ENCODE data around the gene TBC1D9.

The TBC1D9 gene

GRCh38 chr4:140777386-140777785, 21.2 kb upstream of the TBC1D9 start:
- H3K4ac ChIP-seq (ENCODE audit: low read length), result no peak overlapping the region
- no peak overlapping the region for H3K4me3 ChIP-seq (ENCODE audit: low read length in 2 of 2)
- H3K9ac ChIP-seq (ENCODE audit: low read depth, low read length, poor library complexity), result no peak overlapping the region
- H2AFZ ChIP-seq (ENCODE audit: low read length), result no peak overlapping the region
- H2BK120ac ChIP-seq (ENCODE audit: low read depth, low read length), result no peak overlapping the region
- H3K4me1 ChIP-seq (ENCODE audit: control insufficient read depth in 2 of 2, insufficient read depth in 1 of 2, low read depth in 1 of 2, low read length in 2 of 2), result peaks cover 0 to 1% of the 10 kb centered on the region in 2 donors
- H3K27ac ChIP-seq (replicated peaks; ENCODE audit: low read length), result no peak overlapping the region
- no peak overlapping the region for H2BK15ac ChIP-seq (ENCODE audit: low read length)
- H4K91ac ChIP-seq (ENCODE audit: low read depth, low read length, poor library complexity), result no peak overlapping the region
- H2BK5ac ChIP-seq (ENCODE audit: low read length), result no peak overlapping the region
- H2BK12ac ChIP-seq (ENCODE audit: low read length), result no peak overlapping the region
- no peak overlapping the region for H4K8ac ChIP-seq (ENCODE audit: low read depth, low read length)
- no CpG with 5 or more reads among the region's 1 CpG for WGBS, 2 donors (ENCODE audit: extremely low coverage in 2 of 2, insufficient read length in 2 of 2, insufficient replicate concordance in 1 of 2)
- no peak overlapping the region for H3K14ac ChIP-seq (ENCODE audit: low read length)
- H3K9me3 ChIP-seq (replicated peaks in 1 of 2; ENCODE audit: control insufficient read depth in 2 of 2, insufficient read depth in 1 of 2, low read depth in 1 of 2, low read length in 2 of 2), result no peaks in the 10 kb centered on the region
- no peaks in the 10 kb centered on the region for H3K36me3 ChIP-seq (replicated peaks in 1 of 2; ENCODE audit: control insufficient read depth in 2 of 2, insufficient read depth in 2 of 2, low read length in 2 of 2)
- no peaks in the 10 kb centered on the region for H3K27me3 ChIP-seq (ENCODE audit: control insufficient read depth in 3 of 3, insufficient read depth in 3 of 3, low read depth in 1 of 3, low read length in 3 of 3)
- H3K23ac ChIP-seq (ENCODE audit: low read depth, low read length, poor library complexity), result no peak overlapping the region
- DNase-seq (ENCODE audit: low spot score), result no peak
- no peak overlapping the region for H3K4me2 ChIP-seq (ENCODE audit: insufficient read depth, low read length, poor library complexity, severe bottlenecking)
- H3K18ac ChIP-seq (ENCODE audit: low read length), result no peak overlapping the region
- no peak overlapping the region for H2AK5ac ChIP-seq (ENCODE audit: low read depth, low read length)
- H3K79me1 ChIP-seq (ENCODE audit: low read depth, low read length), result no peaks in the 10 kb centered on the region

GRCh38 chr4:140776556-140776955, 20.4 kb upstream of the TBC1D9 start:
- no peaks in the 10 kb centered on the region for H3K79me1 ChIP-seq (ENCODE audit: low read depth, low read length)
- H3K14ac ChIP-seq (ENCODE audit: low read length), result no peak overlapping the region
- no peaks in the 10 kb centered on the region for H3K9me3 ChIP-seq (replicated peaks in 1 of 2; ENCODE audit: control insufficient read depth in 2 of 2, insufficient read depth in 1 of 2, low read depth in 1 of 2, low read length in 2 of 2)

DNA sequence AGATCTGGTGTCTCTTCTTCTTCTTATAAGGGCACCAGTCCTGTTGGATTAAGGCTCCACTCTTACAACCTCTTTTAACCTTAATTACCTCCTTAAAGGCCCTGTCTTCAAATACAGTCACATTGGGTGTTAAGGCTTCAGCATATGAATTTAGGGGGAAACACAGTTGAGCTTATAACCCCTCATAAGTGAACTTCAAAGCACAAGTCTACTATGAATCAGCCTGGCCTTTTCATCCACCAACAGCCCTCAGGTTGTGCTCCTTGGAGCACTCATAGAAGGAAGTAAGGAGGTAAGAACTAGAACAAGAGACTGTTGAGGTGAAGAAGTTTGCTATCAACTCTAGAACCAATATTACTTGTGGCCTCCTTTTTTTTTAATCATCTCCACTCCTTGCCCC, 18.8 kb upstream of the TBC1D9 start:
- no peak overlapping the region for H4K8ac ChIP-seq (ENCODE audit: low read depth, low read length)
- no peak overlapping the region for H2BK120ac ChIP-seq (ENCODE audit: low read depth, low read length)
- no peak overlapping the region for H3K4me2 ChIP-seq (ENCODE audit: insufficient read depth, low read length, poor library complexity, severe bottlenecking)
- H3K27ac ChIP-seq (replicated peaks; ENCODE audit: low read length), result no peak overlapping the region
- peaks cover 0 to 1% of the 10 kb centered on the region in 2 donors for H3K4me1 ChIP-seq (ENCODE audit: control insufficient read depth in 2 of 2, insufficient read depth in 1 of 2, low read depth in 1 of 2, low read length in 2 of 2)
- H3K9ac ChIP-seq (ENCODE audit: low read depth, low read length, poor library complexity), result no peak overlapping the region
- no peak overlapping the region for H2BK5ac ChIP-seq (ENCODE audit: low read length)
- no peak overlapping the region for H4K91ac ChIP-seq (ENCODE audit: low read depth, low read length, poor library complexity)
- H3K9me3 ChIP-seq (replicated peaks in 1 of 2; ENCODE audit: control insufficient read depth in 2 of 2, insufficient read depth in 1 of 2, low read depth in 1 of 2, low read length in 2 of 2), result no peaks in the 10 kb centered on the region
- DNase-seq (ENCODE audit: low spot score), result no peak
- H3K23ac ChIP-seq (ENCODE audit: low read depth, low read length, poor library complexity), result no peak overlapping the region
- no peaks in the 10 kb centered on the region for H3K79me1 ChIP-seq (ENCODE audit: low read depth, low read length)
- no peak overlapping the region for H2AK5ac ChIP-seq (ENCODE audit: low read depth, low read length)
- H3K14ac ChIP-seq (ENCODE audit: low read length), result no peak overlapping the region
- no peak overlapping the region for H3K18ac ChIP-seq (ENCODE audit: low read length)
- H3K4me3 ChIP-seq (ENCODE audit: low read length in 2 of 2), result no peak overlapping the region
- H3K36me3 ChIP-seq (replicated peaks in 1 of 2; ENCODE audit: control insufficient read depth in 2 of 2, insufficient read depth in 2 of 2, low read length in 2 of 2), result no peaks in the 10 kb centered on the region
- H2AFZ ChIP-seq (ENCODE audit: low read length), result no peak overlapping the region
- H2BK15ac ChIP-seq (ENCODE audit: low read length), result no peak overlapping the region
- H3K27me3 ChIP-seq (ENCODE audit: control insufficient read depth in 3 of 3, insufficient read depth in 3 of 3, low read depth in 1 of 3, low read length in 3 of 3), result no peaks in the 10 kb centered on the region
- no peak overlapping the region for H2BK12ac ChIP-seq (ENCODE audit: low read length)
- H3K4ac ChIP-seq (ENCODE audit: low read length), result no peak overlapping the region

More at GRCh38 chr4:140776556-140776955, 20.4 kb upstream of the TBC1D9 start:
- no CpG with 5 or more reads among the region's 2 CpGs for WGBS, 2 donors (ENCODE audit: extremely low coverage in 2 of 2, insufficient read length in 2 of 2, insufficient replicate concordance in 1 of 2)
- Histone ChIP-seq H3K9ac (ENCODE audit: low read depth, low read length, poor library complexity) (no peak overlapping the region), H3K4ac (ENCODE audit: low read length) (no peak overlapping the region), H3K23ac (ENCODE audit: low read depth, low read length, poor library complexity) (no peak overlapping the region), H4K8ac (ENCODE audit: low read depth, low read length) (no peak overlapping the region), H2BK12ac (ENCODE audit: low read length) (no peak overlapping the region), H3K27me3 (ENCODE audit: control insufficient read depth in 3 of 3, insufficient read depth in 3 of 3, low read depth in 1 of 3, low read length in 3 of 3) (no peaks in the 10 kb centered on the region), H2BK15ac (ENCODE audit: low read length) (no peak overlapping the region), H3K4me1 (ENCODE audit: control insufficient read depth in 2 of 2, insufficient read depth in 1 of 2, low read depth in 1 of 2, low read length in 2 of 2) (peaks cover 0 to 1% of the 10 kb centered on the region in 2 donors), H3K4me2 (ENCODE audit: insufficient read depth, low read length, poor library complexity, severe bottlenecking) (no peak overlapping the region), H4K91ac (ENCODE audit: low read depth, low read length, poor library complexity) (no peak overlapping the region), H2AK5ac (ENCODE audit: low read depth, low read length) (no peak overlapping the region), H3K27ac (replicated peaks; ENCODE audit: low read length) (no peak overlapping the region), H3K36me3 (replicated peaks in 1 of 2; ENCODE audit: control insufficient read depth in 2 of 2, insufficient read depth in 2 of 2, low read length in 2 of 2) (no peaks in the 10 kb centered on the region), H2BK5ac (ENCODE audit: low read length) (no peak overlapping the region), H3K18ac (ENCODE audit: low read length) (no peak overlapping the region), H2BK120ac (ENCODE audit: low read depth, low read length) (no peak overlapping the region), H2AFZ (ENCODE audit: low read length) (no peak overlapping the region), H3K4me3 (ENCODE audit: low read length in 2 of 2) (no peak overlapping the region)
- no peak for DNase-seq (ENCODE audit: low spot score)

- Histone ChIP-seq H3K79me1 (ENCODE audit: low read depth, low read length) (no peaks in the 10 kb centered on the region), H2AK5ac (ENCODE audit: low read depth, low read length) (no peak overlapping the region), H4K8ac (ENCODE audit: low read depth, low read length) (no peak overlapping the region), H2AFZ (ENCODE audit: low read length) (no peak overlapping the region), H3K4ac (ENCODE audit: low read length) (no peak overlapping the region), H3K27ac (replicated peaks; ENCODE audit: low read length) (no peak overlapping the region), H3K4me3 (ENCODE audit: low read length in 2 of 2) (no peak overlapping the region), H3K27me3 (ENCODE audit: control insufficient read depth in 3 of 3, insufficient read depth in 3 of 3, low read depth in 1 of 3, low read length in 3 of 3) (no peaks in the 10 kb centered on the region), H4K91ac (ENCODE audit: low read depth, low read length, poor library complexity) (no peak overlapping the region), H3K36me3 (replicated peaks in 1 of 2; ENCODE audit: control insufficient read depth in 2 of 2, insufficient read depth in 2 of 2, low read length in 2 of 2) (no peaks in the 10 kb centered on the region), H3K9ac (ENCODE audit: low read depth, low read length, poor library complexity) (no peak overlapping the region), H2BK120ac (ENCODE audit: low read depth, low read length) (no peak overlapping the region), H2BK15ac (ENCODE audit: low read length) (no peak overlapping the region), H3K4me2 (ENCODE audit: insufficient read depth, low read length, poor library complexity, severe bottlenecking) (no peak overlapping the region), H3K14ac (ENCODE audit: low read length) (no peak overlapping the region), H3K4me1 (ENCODE audit: control insufficient read depth in 2 of 2, insufficient read depth in 1 of 2, low read depth in 1 of 2, low read length in 2 of 2) (peaks cover 0 to 1% of the 10 kb centered on the region in 2 donors), H3K23ac (ENCODE audit: low read depth, low read length, poor library complexity) (no peak overlapping the region), H2BK12ac (ENCODE audit: low read length) (no peak overlapping the region), H2BK5ac (ENCODE audit: low read length) (no peak overlapping the region), H3K9me3 (replicated peaks in 1 of 2; ENCODE audit: control insufficient read depth in 2 of 2, insufficient read depth in 1 of 2, low read depth in 1 of 2, low read length in 2 of 2) (no peaks in the 10 kb centered on the region), H3K18ac (ENCODE audit: low read length) (no peak overlapping the region)
- no peak for DNase-seq (ENCODE audit: low spot score)
- no CpG with 5 or more reads among the region's 6 CpGs for WGBS, 2 donors (ENCODE audit: extremely low coverage in 2 of 2, insufficient read length in 2 of 2, insufficient replicate concordance in 1 of 2)
Measured at GRCh38 chr4:140774510-140774909, 18.3 kb upstream of the TBC1D9 start.
